Right renal cortex interstitium (tissue), 3 donors: ENCODE results near the gene RPAIN. TPM values are rescaled to one million over a fixed set of nuclear protein-coding genes. Genes with fewer than 3 reads are reported as not detected.

Source experiments
- DNase-seq, 3 donors: peaks; one replicate each; pipeline ENCODE4 v3.0.0-alpha.2; 2013; ENCODE audit warnings: low read depth in 3 of 3, low spot score in 2 of 3
- polyA plus RNA-seq, 3 donors: library from polyadenylated mRNA; unstranded; fragments of 120-200 nt; gene quantifications; one replicate each; pipeline ENCODE4 v1.2.1, GENCODE V29; 2013; ENCODE audit not compliant: insufficient read length in 3 of 3

Gene RPAIN
- polyA plus RNA-seq, 3 donors: 56.9 to 64.7 (median 58.1) TPM

GRCh38 chr17:5481451-5481850, 61.5 kb downstream of the RPAIN start:
- no peak for DNase-seq

Other genes with a start within 250 kb of the RPAIN start
- gene ZNF594, start 228.3 kb upstream of the RPAIN start, polyA plus RNA-seq: 10 to 100 TPM; 19.0 to 20.4 (median 20.2) TPM
- 1 to 10 TPM in 2 of 3 donors, under 1 TPM in 1; 0.83 to 1.1 (median 1.0) TPM for gene SCIMP, start 185.3 kb upstream of the RPAIN start, polyA plus RNA-seq
- 10 to 100 TPM; 57.4 to 65.8 (median 64.6) TPM for gene RABEP1, start 137.9 kb upstream of the RPAIN start, polyA plus RNA-seq
- gene NUP88, start 520 bp upstream of the RPAIN start, polyA plus RNA-seq: 10 to 100 TPM; 74.0 to 88.2 (median 82.7) TPM
- 100 to 1,000 TPM; 174 to 189 (median 187) TPM for gene C1QBP, start 19.0 kb downstream of the RPAIN start, polyA plus RNA-seq
- gene DHX33, start 48.8 kb downstream of the RPAIN start, polyA plus RNA-seq: 10 to 100 TPM; 17.4 to 19.5 (median 17.6) TPM
- gene DERL2, start 66.0 kb downstream of the RPAIN start, polyA plus RNA-seq: 10 to 100 TPM; 85.0 to 87.1 (median 86.5) TPM
- gene MIS12, start 66.4 kb downstream of the RPAIN start, polyA plus RNA-seq: 10 to 100 TPM; 34.2 to 43.2 (median 35.0) TPM
- gene NLRP1, start 164.3 kb downstream of the RPAIN start, polyA plus RNA-seq: 10 to 100 TPM; 41.4 to 43.0 (median 42.5) TPM